Muscle of arm (tissue), 14 donors: ENCODE results near the gene OR10D3. TPM values are rescaled to one million over a fixed set of nuclear protein-coding genes. Genes with fewer than 3 reads are reported as not detected.
"Not testable (repeated sequence)": the region's sequence is repeated elsewhere in the genome, so short reads cannot be mapped to it uniquely, and the experiment has no call there.

Experiments used
- DNase-seq: peaks from one replicate; pipeline ENCODE4 v3.0.0-alpha.2; 2013
- long read RNA-seq, 11 donors: transcript quantifications; one replicate each; lab custom pipeline, GENCODE V29; 2026
- polyA plus RNA-seq, 12 donors: library from polyadenylated mRNA; unstranded; fragments of 120-200 nt; gene quantifications; one replicate each; pipeline ENCODE4 v1.2.1, GENCODE V29; 2013; ENCODE audit not compliant: insufficient read length in 12 of 12

OR10D3 gene
- under 1 TPM in 1 of 12 donors, not detected in 11; 0.03 TPM for polyA plus RNA-seq
- long read RNA-seq, donor 1: 0 reads
- long read RNA-seq, donor 2: 0 reads
- long read RNA-seq, donor 3: 0 reads
- long read RNA-seq, donor 4: 0 reads
- long read RNA-seq, donor 5: 0 reads
- long read RNA-seq, donor 6: 0 reads
- long read RNA-seq, donor 7: 0 reads
- long read RNA-seq, donor 8: 0 reads
- long read RNA-seq, donor 9: 0 reads
- long read RNA-seq, donor 10: 0 reads
- long read RNA-seq, donor 11: 0 reads

GRCh38 chr11:124183068-124183467, at the start of gene OR10D3:
Gene OR10D3 (plus strand): TSS chr11:124183345. CDS start chr11:124185270, 1,925 bp downstream.
- no peak for DNase-seq

GRCh38 chr11:124143034-124143433, 40.1 kb upstream of the OR10D3 start:
- DNase-seq: no peak

GRCh38 chr11:124147951-124148350, 35.2 kb upstream of the OR10D3 start:
- no peak for DNase-seq

- no peak for DNase-seq
Measured at GRCh38 chr11:124150684-124151083, 32.5 kb upstream of the OR10D3 start.

- no peak for DNase-seq
Measured at GRCh38 chr11:124152770-124153407, 30.3 kb upstream of the OR10D3 start.

GRCh38 chr11:124153821-124154220, 29.3 kb upstream of the OR10D3 start:
- no peak for DNase-seq

GRCh38 chr11:124159481-124159880, 23.7 kb upstream of the OR10D3 start:
- DNase-seq: no peak

GRCh38 chr11:124160986-124161385, 22.2 kb upstream of the OR10D3 start:
- no peak for DNase-seq

GRCh38 chr11:124167826-124168231, 15.3 kb upstream of the OR10D3 start:
- no peak for DNase-seq

- DNase-seq: no peak
Measured at GRCh38 chr11:124168796-124169195, 14.3 kb upstream of the OR10D3 start.

- DNase-seq: not testable (repeated sequence)
Measured at GRCh38 chr11:124170315-124170714, 12.8 kb upstream of the OR10D3 start.

GRCh38 chr11:124170801-124171586, 12.2 kb upstream of the OR10D3 start:
- DNase-seq: no peak

GRCh38 chr11:124172101-124172500, 11.0 kb upstream of the OR10D3 start:
- DNase-seq: no peak

GRCh38 chr11:124172599-124172998, 10.5 kb upstream of the OR10D3 start:
- DNase-seq: no peak

GRCh38 chr11:124174001-124174583, 9.1 kb upstream of the OR10D3 start:
- DNase-seq: no peak

- no peak for DNase-seq
Measured at GRCh38 chr11:124176925-124177715, 6.0 kb upstream of the OR10D3 start.

GRCh38 chr11:124179310-124179709, 3.8 kb upstream of the OR10D3 start:
- DNase-seq: no peak

- peak; percentile 31 for DNase-seq
Measured at GRCh38 chr11:124190298-124191139, 7.4 kb downstream of the OR10D3 start.

GRCh38 chr11:124193221-124194010, 10.3 kb downstream of the OR10D3 start:
- DNase-seq: no peak
